Midbrain (tissue), 1 donor: ENCODE measurements around the gene CDH26.
A peak's percentile ranks its signal among the peaks of the same experiment; 100 is the strongest.

Experiments used
- DNase-seq: peaks from one replicate; lab custom pipeline; 2025; lab: John Stamatoyannopoulos, UW

CDH26 gene

GRCh38 chr20:59985164-59985563 is 26.9 kb downstream of the CDH26 start:
- DNase-seq, result no peak

DNA sequence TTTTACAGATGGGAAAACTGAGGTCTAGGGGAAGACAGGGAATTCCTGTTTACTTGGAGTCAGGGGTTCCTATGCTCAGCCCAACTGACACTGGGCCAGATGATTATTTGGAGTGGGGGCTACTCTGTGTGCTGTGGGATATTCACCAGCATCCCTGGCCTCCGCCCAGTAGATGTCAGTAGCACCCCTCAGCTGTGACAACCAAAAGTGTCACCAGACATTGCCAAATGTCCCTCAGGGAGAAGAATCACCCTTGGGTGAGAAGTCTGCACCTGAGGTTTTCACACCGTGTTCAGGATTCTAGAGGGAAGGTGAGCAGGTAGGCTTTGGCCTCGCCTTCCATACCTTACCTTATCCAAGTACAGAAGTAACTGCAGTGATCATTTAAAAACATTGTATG is 27.6 kb downstream of the CDH26 start:
- no peak for DNase-seq

DNA sequence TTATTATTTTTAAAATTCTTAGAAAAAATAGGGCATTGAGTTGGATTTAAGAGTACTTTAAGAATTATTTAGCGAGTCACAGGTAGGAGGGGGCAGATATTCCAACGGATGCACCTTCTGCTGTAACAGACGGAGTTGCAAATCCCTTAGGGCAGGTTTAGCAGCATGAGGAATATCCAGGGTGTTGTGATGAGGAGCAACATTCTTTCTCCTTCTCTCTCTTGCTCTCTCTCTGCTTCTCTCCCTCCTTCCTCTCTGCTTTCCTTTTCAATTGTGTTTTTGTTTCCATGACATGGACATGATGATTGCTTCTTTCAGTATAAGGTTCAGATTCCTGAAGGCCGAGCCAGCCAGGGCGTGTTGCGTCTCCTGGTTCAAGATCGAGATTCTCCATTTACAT is 28.9 kb downstream of the CDH26 start:
- no peak for DNase-seq

- DNase-seq, result no peak
Measured at GRCh38 chr20:59988141-59988540, 29.9 kb downstream of the CDH26 start.

GRCh38 chr20:59992526-59993084 is 34.4 kb downstream of the CDH26 start:
- peak; percentile 18 for DNase-seq

DNA sequence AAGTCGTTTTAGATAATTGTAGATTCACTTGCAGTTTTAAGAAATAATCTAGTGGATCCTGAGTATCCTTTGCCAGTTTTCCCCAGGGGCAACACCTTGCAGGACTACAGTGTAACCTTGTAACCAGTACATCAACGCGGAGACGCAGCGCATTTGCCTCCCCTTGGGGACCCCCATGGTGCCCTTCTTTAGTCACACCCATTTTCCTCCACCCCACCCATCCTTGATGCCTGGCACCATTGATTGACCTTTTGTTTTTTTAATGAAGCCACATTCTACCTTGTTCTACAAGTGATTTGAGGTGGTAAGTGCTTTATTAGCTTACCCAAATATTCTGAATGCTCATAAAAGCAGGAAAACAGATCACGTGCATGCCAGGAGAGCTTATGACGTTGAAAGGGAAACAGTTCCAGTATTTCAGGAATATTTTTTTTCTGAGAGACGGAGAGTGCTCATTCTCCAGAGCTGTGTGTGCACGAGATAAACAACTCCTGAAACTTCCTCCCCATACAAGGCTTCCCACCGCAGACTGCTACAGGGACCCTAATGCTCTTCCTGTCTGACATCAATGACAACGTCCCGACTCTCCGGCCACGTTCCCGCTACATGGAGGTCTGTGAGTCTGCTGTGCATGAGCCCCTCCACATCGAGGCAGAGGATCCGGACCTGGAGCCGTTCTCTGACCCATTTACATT is 35.7 kb downstream of the CDH26 start:
- no peak for DNase-seq

GRCh38 chr20:59994697-59995122 is 36.5 kb downstream of the CDH26 start:
- DNase-seq, result no peak

- no peak for DNase-seq
Measured at GRCh38 chr20:59996108-59996507, 37.9 kb downstream of the CDH26 start.

GRCh38 chr20:59997896-59998295 is 39.7 kb downstream of the CDH26 start:
- no peak for DNase-seq

- no peak for DNase-seq
Measured at GRCh38 chr20:59999502-59999901, 41.3 kb downstream of the CDH26 start.

- DNase-seq, result no peak
Measured at GRCh38 chr20:60000271-60001042, 42.2 kb downstream of the CDH26 start.

DNA sequence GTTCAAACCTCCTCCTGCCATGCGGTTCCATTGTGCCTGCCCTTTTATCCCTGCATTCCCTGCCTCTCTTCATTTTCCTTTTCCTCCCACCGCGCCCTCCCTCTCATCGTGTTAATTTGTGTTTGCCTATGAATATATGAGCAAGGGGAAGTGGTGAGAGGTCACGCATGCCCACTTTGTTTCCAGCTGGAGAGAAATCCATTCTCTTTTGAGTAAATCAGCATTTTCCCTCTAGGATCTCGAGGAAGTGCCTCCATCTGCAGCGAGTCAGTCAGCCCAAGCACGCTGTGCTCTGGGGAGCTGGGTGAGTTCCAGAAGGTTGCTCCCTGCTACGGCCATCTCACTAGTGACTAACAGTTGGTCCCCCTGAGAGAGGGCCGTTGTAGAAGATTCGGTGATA is 42.9 kb downstream of the CDH26 start:
- DNase-seq, result no peak

GRCh38 chr20:60003776-60004175 is 45.6 kb downstream of the CDH26 start:
- DNase-seq, result no peak

DNA sequence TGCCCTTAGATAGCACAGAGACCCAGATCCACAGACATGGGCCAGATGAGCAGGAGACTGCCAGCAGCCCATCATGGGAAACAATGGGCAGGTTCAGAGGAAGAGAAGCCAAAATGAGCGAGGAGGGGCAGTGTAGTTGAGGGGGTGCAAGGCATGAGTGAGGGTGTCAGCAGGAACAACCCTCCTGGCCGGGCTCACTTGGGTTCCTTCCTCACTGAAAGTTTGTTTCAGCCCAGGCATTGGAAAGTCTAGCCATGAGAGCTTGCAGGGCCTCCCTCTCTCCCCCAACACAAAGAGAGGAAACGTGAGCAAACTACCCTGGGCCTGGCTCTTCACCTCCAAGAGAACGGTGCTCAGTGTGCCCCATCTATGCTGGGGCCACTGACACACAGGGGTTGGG is 48.0 kb downstream of the CDH26 start:
- no peak for DNase-seq

DNA sequence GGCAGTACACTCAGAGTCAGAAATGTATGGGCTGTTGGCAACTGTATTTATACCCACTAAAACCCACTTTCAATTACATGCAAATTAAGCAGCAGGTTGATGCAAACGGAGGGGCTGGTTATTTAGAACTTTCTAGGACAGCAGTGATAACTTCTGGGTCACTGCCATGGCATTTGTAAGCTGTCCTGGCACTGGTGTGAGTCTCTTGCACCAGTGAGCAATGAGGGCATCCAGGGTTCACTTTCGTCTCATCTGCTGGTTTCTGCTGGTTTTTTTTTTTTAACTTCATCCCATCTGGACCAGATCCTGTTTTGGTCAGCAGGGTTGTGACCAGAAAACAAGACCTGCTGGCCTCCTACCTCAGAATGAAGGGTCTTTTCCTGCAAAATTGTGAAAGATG is 49.2 kb downstream of the CDH26 start:
- no peak for DNase-seq

- no peak for DNase-seq
Measured at GRCh38 chr20:60008130-60008808, 50.0 kb downstream of the CDH26 start.

DNA sequence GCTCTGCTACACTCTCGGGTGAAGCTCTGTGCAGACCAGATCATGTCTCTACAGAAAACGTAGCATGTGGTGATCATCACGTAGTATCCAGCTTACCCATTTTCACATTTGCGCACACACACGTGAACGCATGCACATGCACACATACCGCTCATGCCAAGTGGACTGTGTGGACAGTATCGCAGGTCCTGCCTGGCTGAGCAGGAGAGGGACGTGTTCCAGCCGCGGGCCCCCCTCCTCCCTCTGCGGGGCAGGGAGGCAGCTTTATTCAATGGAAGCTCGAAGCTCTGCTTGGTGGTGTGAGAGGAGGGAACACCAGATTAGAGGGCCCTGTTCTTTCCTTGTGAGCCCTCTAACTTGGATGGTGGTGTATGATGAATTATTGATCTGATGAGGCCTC is 51.1 kb downstream of the CDH26 start:
- no peak for DNase-seq

DNA sequence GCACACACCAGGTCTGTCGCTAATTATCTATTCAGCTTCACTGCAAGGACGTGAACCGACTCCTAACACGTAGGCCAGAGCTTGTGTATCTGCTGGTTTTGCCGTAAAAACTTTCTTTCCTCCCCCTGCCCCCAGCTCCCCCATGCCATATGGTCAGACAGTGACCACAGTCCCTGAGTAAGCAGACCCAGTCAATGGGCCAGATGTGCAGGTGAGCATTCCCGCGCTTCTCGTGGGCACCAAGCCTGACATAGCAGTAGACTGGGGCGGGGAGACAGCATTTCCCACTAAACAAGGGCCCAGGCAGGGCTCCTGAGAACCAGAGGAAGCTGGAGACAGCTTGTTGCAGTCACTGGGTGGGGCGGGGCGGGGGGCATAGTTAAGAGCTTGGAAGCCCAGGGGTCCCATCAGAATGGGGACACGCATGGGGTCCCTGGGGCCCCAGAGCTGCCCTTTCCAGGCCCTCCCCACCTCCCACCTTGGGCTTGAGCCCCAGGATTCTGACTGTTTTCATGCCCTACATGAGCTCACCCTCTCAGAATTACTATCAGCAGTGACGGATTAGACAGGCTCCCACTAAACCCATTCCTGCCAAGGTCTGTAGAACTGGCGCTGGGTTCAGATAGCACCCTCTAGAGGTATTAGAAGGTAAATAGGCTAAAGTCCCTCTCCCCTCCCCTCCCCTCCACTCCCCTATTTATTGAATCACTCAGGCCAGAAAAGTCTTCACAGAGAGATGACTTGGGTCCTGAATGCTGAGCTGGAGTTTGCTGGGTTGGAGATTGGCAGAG is 51.8 kb downstream of the CDH26 start:
- DNase-seq, result peak; percentile 41

DNA sequence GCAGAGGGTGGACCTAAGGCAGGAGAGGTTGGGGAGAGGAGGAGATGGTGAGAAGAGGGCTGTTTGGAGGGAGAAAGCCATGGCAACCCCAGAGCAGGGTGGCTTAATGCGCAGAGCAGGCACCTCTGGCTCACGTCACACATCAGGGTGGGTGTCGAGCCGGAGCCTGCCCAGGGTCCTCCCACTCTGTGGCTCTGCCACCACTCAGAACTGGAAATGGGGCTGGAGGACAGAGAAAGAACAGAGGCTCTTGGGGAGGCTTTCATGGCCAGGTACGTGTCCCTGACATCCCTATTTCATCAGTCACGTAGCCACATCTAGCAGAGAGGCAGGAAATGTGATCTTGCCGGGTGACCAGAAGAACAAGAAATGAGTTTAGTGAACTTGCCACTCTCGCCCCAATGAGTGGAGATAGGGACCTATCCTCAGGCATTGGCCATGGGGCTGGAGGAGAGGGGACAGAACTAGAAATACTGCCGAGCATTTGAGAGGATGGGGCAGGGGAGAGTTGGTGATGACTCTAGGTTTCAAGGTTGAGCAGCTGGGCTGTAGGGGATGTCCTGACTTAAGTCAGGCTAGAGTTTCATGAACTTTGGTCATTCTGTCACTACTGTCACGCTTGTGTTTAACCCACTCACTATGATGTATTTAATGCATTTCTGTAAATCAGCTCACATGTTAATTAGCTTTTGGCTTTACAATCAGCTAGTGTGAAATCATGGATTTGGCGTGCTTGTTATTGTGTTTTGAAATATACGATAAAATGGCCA is 52.7 kb downstream of the CDH26 start:
- no peak for DNase-seq

GRCh38 chr20:60011512-60012507 is 53.6 kb downstream of the CDH26 start:
- no peak for DNase-seq
